ENCODE measurements around the gene UGT1A3.
"Not testable (repeated sequence)": the region's sequence is repeated elsewhere in the genome, so short reads cannot be mapped to it uniquely, and the experiment has no call there.

Gene UGT1A3

DNA sequence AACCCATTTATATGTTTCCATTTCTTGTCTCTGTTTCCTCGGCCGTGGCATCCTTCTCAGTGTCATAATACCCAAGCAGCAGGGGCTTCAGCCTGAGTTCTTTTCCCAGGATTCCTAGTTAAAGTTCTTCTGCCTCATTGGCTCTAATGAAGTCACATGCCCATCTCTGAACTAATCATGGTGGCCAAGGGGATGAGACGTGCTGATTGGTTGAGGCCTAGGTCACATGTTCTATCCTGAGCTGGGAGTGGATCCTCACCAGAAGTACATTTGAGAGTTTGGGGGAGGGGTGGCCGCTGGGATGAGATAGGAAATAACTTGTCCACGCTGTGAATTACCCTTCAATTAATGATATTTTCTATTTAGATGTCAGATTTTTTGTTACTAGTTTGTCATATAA, 19.9 kb upstream of the UGT1A3 start:
- DNase-seq, result no peak

- peak; percentile 45 for DNase-seq
These were observed 17.4 kb upstream of the UGT1A3 start for GRCh38 chr2:233711312-233712008.

DNA sequence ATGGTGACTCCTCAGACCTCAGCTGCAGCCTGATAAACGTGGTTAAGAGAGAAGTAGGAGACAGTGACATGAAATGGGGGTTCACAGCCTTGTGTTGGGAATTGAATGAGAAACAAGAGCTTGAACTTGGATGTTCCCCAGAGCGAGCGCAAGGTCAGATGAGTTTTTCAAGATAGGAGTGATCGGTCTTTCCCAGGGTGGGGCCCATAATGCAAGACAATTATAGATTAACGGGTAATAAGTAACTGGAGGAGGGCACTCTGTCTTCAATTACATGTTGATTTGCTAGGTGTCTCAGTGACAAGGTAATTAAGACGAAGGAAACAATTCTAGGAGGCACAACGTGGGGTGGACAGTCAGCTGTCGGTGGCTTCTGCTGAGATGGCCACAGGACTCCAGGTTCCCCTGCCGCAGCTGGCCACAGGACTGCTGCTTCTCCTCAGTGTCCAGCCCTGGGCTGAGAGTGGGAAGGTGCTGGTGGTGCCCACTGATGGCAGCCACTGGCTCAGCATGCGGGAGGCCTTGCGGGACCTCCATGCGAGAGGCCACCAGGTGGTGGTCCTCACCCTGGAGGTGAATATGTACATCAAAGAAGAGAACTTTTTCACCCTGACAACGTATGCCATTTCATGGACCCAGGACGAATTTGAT, 16.1 kb upstream of the UGT1A3 start, which contains the start of gene UGT1A5:
UGT1A5 (plus strand) TSS at position 297 of the 651 bp plus-strand sequence; CDS start at position 382, 85 bp downstream.
- DNase-seq, result no peak

GRCh38 chr2:233713262-233713615, 15.6 kb upstream of the UGT1A3 start:
- no peak for DNase-seq

GRCh38 chr2:233714121-233714520, 14.7 kb upstream of the UGT1A3 start:
- peak; percentile 21 for DNase-seq

- no peak for DNase-seq
These were observed 10.3 kb upstream of the UGT1A3 start, which contains the start of gene UGT1A4 for GRCh38 chr2:233718552-233718951. Gene UGT1A4 (plus strand): TSS chr2:233718736. CDS start chr2:233718821, 85 bp downstream.

DNA sequence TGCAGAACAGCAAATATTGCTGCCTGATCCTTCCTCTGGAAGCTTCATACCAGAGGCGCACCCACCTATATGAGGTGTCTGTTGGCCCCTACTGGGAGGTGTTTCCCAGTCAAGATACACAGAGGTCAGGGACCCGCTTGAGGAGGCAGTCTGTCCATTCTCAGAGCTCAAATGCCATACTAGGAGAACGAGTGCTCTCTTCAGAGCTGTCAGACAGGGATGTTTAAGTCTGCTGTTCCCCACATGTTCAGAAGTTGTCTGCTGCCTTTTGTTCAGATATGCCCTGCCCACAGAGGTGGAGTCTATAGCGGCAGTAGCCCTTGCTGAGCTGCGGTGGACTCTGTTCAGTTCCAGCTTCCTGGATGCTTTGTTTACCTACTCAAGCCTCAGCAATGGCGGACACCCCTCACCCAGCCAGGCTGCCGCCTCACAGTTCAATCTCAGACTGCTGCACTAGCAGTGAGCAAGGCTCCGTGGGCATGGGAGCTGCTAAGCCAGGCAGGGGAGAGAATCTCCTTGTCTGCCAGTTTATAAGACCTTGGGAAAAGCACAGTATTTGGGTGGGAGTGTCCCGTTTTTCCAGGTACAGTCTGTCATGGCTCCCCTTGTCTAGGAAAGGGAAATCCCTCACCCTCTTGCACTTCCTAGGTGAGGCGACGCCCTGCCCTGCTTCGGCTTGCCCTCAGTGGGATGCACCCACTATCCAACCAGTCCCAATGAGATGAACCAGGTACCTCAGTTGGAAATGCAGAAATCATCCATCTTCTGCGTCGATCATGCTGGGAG, 8.2 kb downstream of the UGT1A3 start:
- DNase-seq, result not testable (repeated sequence)

- DNase-seq, result no peak
These were observed 12.0 kb downstream of the UGT1A3 start for GRCh38 chr2:233740870-233741269.

- DNase-seq, result no peak
These were observed 14.8 kb downstream of the UGT1A3 start for GRCh38 chr2:233743464-233744259.

DNA sequence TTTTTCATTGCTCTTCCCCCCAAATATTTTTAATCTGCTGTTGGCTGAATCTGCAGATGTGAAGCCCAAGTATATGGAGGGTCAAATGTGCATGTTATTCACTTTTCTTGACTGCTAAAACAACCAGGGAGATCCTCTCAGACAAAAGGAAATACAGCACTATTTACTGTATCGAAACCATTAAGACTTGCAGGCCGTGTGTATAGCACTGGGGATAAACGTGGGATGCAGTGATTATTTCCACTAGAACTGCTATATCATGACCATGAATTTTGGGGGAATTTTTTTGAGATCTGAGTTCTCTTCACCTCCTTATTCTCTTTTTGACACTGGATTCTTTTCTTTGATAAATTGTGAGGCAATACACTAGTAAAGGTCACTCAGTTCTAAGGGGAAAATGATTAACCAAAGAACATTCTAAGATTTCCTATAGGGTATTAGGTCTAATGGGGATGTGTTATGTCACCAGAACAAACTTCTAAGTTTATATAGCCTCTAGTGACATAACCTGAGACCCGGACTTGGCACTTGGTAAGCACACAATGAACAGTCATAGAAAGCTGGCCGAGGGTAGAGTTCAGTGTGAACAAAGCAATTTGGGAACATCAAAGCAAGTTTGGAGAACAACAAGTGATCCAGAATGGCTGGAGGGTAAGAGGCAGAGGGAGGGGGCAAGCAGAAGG, 16.4 kb downstream of the UGT1A3 start:
- no peak for DNase-seq

GRCh38 chr2:233745838-233746237, 17.0 kb downstream of the UGT1A3 start:
- DNase-seq, result not testable (repeated sequence)

DNA sequence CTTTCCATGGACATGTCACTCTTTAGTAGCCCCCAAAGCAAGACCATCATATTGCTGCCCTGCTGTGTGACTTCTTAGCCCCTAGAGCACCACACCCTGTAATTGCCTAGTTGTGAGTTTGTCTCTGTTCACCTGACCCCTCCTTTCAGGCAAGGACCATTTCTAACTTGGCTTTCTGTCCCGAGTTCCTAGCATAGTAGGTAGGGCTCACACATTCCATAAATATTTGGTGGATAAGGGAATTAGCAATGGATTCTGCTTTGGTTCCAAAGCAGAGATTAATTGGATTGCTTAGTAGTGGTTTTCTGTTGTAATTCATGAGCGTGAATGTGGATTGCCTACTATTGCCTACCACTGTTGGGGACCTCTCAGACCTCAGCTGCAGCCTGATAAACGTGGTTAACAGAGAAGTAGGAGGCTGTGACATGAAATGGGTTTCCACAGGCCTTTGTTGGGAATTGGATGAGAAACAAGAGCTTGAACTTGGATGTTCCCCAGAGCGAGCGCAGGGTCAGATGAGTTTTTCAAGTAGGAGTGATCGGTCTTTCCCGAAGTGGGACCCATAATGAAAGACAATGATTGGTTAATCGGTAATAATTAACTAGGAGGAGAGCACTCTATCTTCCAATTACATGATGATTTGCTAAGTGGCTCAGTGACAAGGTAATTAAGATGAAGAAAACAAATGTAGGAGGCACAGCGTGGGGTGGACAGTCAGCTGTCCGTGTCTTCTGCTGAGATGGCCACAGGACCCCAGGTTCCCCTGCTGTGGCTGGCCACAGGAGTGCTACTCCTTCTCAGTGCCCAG, 17.8 kb downstream of the UGT1A3 start:
- DNase-seq, result no peak

GRCh38 chr2:233747283-233747544, 18.4 kb downstream of the UGT1A3 start:
- no peak for DNase-seq

GRCh38 chr2:233750689-233751088, 21.8 kb downstream of the UGT1A3 start:
- not testable (repeated sequence) for DNase-seq

GRCh38 chr2:233751212-233752009, 22.6 kb downstream of the UGT1A3 start:
- DNase-seq, result not testable (repeated sequence)

DNA sequence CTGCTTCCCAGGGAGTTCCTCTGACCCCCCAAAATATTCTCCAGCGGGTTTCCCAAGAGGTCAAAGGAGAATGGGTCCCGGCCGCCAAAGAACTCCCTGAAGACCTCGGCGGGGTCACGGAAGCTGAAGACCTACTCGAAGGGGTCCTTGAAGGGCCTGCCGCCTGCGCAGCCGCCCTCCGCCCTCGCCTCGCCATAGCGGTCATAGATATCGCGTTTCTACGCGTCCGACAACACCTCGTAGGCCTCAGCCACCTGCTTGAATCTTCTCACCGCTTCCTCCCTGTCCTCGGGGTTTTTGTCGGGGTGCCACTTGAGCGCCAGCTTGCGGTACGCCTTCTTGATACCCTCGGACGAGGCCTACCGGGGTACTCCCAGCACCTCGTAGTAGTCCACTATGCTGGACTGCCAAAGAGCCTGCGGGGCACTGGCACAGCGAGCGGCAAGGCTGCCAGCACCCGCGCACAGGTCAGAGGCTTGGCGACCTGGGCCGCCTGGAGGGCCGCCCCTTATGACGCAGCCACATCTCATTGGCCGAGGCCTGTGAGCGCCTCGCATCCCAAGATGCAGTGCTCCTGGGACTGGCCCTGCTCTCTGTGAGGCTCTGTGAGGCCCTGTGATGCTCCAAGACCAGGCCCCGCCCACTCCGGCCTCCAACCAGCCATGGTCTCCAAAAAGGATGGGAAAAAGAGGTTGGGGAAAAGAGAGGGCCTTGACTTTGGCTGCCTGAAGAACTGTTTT, 26.2 kb downstream of the UGT1A3 start:
- no peak for DNase-seq

- DNase-seq, result no peak
These were observed 27.7 kb downstream of the UGT1A3 start for GRCh38 chr2:233756429-233757081.

- no peak for DNase-seq
These were observed 29.3 kb downstream of the UGT1A3 start for GRCh38 chr2:233758141-233758540.

DNA sequence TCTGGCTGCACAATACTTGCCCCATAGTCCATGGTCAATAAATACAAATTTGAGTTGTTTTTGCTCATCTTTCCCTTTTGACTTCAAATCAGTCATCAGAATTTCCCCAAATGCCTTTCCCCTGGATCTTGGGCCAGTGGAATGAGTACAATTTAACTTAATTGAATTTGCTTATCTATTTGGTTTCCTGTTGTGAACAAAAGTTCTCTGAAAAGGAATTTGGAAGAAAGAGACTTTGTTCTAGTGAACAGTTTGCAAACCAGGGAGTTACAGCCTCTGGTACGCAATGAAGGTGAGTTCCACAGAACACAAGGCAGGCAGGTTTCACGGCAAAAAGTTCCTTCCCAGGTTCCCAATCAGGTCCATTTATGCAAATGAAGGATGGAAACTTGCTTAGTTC, 30.0 kb downstream of the UGT1A3 start:
- no peak for DNase-seq
